IPS-20b (cell line): ENCODE results near the gene FOXR1.
"Not testable (repeated sequence)": the region's sequence is repeated elsewhere in the genome, so short reads cannot be mapped to it uniquely, and the experiment has no call there.

Experiments
- H3K27ac ChIP-seq: one replicate; pipeline ENCODE4 v1.5.1; 2013; ENCODE audit warnings: low read length
- H3K27me3 ChIP-seq: 2 replicates; pipeline ENCODE4 v1.6.1; 2013; ENCODE audit warnings: mild to moderate bottlenecking, low read length, inconsistent platforms; ENCODE audit not compliant: insufficient read depth
- H3K36me3 ChIP-seq: 2 replicates; pipeline ENCODE4 v1.6.1; 2013; ENCODE audit warnings: low read depth, mild to moderate bottlenecking, inconsistent platforms, low read length, moderate library complexity; ENCODE audit not compliant: insufficient read depth
- H3K4me1 ChIP-seq: 2 replicates; pipeline ENCODE4 v1.6.1; 2013; ENCODE audit warnings: mild to moderate bottlenecking, control low read depth, inconsistent platforms, low read length, moderate library complexity; ENCODE audit not compliant: insufficient read depth
- H3K4me3 ChIP-seq: 2 replicates; pipeline ENCODE4 v1.5.1; 2013; ENCODE audit warnings: mild to moderate bottlenecking, low read length, inconsistent platforms
- H3K9ac ChIP-seq: 2 replicates; pipeline ENCODE4 v1.6.1; 2013; ENCODE audit warnings: low read depth, mild to moderate bottlenecking, inconsistent platforms, low read length, moderate library complexity
- H3K9me3 ChIP-seq: 2 replicates; pipeline ENCODE4 v1.6.1; 2013; ENCODE audit warnings: mild to moderate bottlenecking, low read depth, low read length, inconsistent platforms; ENCODE audit not compliant: insufficient read depth

The FOXR1 gene

GRCh38 chr11:118956094-118956846 is 15.3 kb upstream of the FOXR1 start, which contains the start of gene UPK2:
TSS of gene UPK2 (plus strand) at chr11:118956298. CDS start at chr11:118956351, 53 bp downstream.
- Histone ChIP-seq H3K36me3 (no peaks in the 10 kb centered on the region), H3K9ac (no peak within 1 kb of the TSS), H3K27me3 (no peaks in the 10 kb centered on the region; the same call in none of the 2 replicates), H3K9me3 (no peaks in the 10 kb centered on the region), H3K4me3 (no peak within 1 kb of the TSS), H3K27ac (no peak within 1 kb of the TSS), H3K4me1 (no peaks in the 10 kb centered on the region)

GRCh38 chr11:118956847-118957469 is 14.6 kb upstream of the FOXR1 start:
- no peaks in the 10 kb centered on the region; the same call in none of the 2 replicates for H3K27me3 ChIP-seq
- no peaks in the 10 kb centered on the region for H3K36me3 ChIP-seq
- H3K9ac ChIP-seq = no peak overlapping the region
- H3K4me3 ChIP-seq = no peak overlapping the region
- no peaks in the 10 kb centered on the region for H3K9me3 ChIP-seq
- H3K27ac ChIP-seq = no peak overlapping the region
- H3K4me1 ChIP-seq = no peaks in the 10 kb centered on the region

DNA sequence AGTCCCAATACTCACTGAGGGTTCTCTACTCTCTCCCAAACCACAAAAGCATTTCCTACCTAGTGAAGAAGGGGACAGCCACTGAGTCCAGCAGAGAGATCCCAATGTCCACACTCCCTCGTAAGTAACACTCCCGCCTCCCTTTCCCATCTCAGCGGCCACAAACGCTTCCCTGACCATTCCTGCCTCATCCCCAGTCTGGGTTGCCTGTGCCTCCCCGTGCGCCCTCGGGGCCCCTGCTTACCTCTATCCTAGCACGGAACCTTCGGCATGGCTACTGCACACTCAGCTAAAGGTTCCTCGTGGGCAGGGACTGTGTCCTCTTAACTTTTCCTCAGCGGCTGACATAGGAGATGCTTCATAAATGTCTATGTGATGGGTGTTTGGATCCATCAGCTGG is 14.0 kb upstream of the FOXR1 start:
- Histone ChIP-seq H3K9me3 (no peaks in the 10 kb centered on the region), H3K4me3 (no peak overlapping the region), H3K36me3 (no peaks in the 10 kb centered on the region), H3K4me1 (no peaks in the 10 kb centered on the region), H3K27me3 (no peaks in the 10 kb centered on the region; the same call in none of the 2 replicates), H3K27ac (no peak overlapping the region), H3K9ac (no peak overlapping the region)

- Histone ChIP-seq H3K4me3 (no peak overlapping the region), H3K9ac (no peak overlapping the region)
Measured at GRCh38 chr11:118957968-118958367, 13.6 kb upstream of the FOXR1 start.

DNA sequence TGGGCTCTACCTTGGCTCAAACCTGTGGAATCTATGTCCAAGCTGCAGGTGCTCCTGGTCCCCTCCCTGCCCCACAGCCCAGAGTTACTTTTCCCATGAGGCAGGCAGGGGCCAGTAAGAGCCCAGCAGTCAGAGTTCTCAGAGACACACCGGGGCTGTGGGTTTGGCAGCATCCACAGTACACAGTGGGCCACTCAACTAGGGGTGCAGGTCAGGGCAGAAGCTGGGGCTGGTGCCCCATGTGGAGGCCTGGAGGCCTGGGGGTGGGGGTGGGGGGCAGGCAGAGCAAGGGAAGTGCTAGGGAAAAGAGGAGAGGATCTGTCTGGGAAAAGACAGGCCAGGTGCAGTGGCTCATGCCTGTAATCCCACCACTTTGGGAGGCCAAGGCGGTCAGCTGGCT is 13.0 kb upstream of the FOXR1 start:
- Histone ChIP-seq H3K27me3 (no peaks in the 10 kb centered on the region; the same call in none of the 2 replicates), H3K4me3 (no peak overlapping the region), H3K27ac (no peak overlapping the region), H3K4me1 (no peaks in the 10 kb centered on the region), H3K9me3 (no peaks in the 10 kb centered on the region), H3K36me3 (no peaks in the 10 kb centered on the region), H3K9ac (no peak overlapping the region)

More at GRCh38 chr11:118957968-118958367, 13.6 kb upstream of the FOXR1 start:
- H3K9me3 ChIP-seq = no peaks in the 10 kb centered on the region
- no peaks in the 10 kb centered on the region for H3K36me3 ChIP-seq
- H3K4me1 ChIP-seq = no peaks in the 10 kb centered on the region
- H3K27me3 ChIP-seq = no peaks in the 10 kb centered on the region; the same call in none of the 2 replicates
- no peak overlapping the region for H3K27ac ChIP-seq

DNA sequence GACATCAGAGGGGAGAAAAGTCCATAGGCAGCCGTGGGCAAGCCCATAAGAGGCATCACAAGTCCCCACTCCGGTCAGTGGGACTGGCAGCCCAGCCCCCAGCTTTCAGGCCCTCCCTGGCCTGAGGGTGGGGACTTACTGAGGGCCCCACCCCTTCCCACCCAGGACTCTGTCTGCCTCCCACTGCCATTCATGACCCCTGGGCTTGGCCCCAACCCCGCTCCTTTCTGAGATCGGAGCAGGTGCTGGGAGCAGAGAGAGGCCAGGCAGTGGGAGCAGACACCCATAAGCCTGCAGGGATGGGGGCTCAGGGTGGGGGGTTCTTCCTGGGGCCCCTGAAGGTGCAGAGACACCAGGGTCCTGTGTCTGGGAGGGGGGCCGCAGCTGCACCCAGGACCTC is 10.4 kb upstream of the FOXR1 start:
- H3K4me3 ChIP-seq = no peak overlapping the region
- H3K4me1 ChIP-seq = no peaks in the 10 kb centered on the region
- no peaks in the 10 kb centered on the region for H3K36me3 ChIP-seq
- no peaks in the 10 kb centered on the region for H3K9me3 ChIP-seq
- H3K27ac ChIP-seq = no peak overlapping the region
- H3K27me3 ChIP-seq = no peaks in the 10 kb centered on the region
- no peak overlapping the region for H3K9ac ChIP-seq

GRCh38 chr11:118961591-118961990 is 10.0 kb upstream of the FOXR1 start:
- Histone ChIP-seq H3K9ac (no peak overlapping the region), H3K27ac (no peak overlapping the region), H3K27me3 (no peaks in the 10 kb centered on the region), H3K4me1 (no peaks in the 10 kb centered on the region), H3K36me3 (no peaks in the 10 kb centered on the region), H3K4me3 (no peak overlapping the region), H3K9me3 (no peaks in the 10 kb centered on the region)

DNA sequence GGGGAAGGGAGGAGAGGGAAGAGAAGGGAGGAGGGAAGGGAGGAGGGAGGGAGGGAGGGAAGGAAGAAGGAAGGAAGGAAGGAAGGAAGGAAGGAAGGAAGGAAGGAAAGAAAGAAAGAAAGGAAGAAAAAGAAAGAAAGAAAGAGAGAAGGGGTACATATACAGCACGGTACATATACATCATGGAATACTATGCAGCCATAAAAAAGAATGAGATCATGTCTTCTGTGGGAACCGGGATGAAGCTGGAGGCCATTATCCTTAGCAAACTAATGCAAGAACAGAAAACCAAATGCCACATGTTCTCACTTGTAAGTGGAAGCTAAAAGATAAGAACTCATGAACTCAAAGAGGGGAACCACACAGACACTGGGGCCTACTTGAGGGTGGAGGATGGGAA is 2.1 kb upstream of the FOXR1 start:
- not testable (repeated sequence) for H3K27ac ChIP-seq, H3K27me3 ChIP-seq, H3K4me1 ChIP-seq, H3K4me3 ChIP-seq, H3K9ac ChIP-seq, H3K36me3 ChIP-seq, H3K9me3 ChIP-seq

DNA sequence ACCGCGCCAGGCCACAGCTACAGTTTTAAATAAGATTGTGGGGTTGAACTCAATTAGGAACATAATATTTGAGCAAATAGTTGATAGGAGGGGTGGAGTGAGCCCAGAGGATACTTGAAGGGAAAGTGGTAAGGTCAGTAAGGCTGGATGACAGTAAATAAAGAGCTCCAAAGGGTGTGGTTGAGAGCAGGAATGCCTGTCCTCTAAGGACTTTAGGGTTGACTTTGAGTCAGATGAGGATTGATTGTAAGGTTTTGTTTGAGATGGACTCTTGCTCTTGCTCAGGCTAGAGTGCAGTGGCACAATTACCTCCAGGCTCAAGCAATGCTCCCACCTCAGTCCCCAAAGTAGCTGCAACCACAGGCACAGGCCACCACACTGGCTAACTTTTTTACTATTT is 2.4 kb downstream of the FOXR1 start:
- Histone ChIP-seq H3K27ac (no peak overlapping the region), H3K27me3 (no peaks in the 10 kb centered on the region), H3K36me3 (no peaks in the 10 kb centered on the region), H3K4me3 (no peak overlapping the region), H3K9ac (no peak overlapping the region), H3K9me3 (no peaks in the 10 kb centered on the region), H3K4me1 (peaks cover under 1% of the 10 kb centered on the region; the same call in 1 of the 2 replicates)

DNA sequence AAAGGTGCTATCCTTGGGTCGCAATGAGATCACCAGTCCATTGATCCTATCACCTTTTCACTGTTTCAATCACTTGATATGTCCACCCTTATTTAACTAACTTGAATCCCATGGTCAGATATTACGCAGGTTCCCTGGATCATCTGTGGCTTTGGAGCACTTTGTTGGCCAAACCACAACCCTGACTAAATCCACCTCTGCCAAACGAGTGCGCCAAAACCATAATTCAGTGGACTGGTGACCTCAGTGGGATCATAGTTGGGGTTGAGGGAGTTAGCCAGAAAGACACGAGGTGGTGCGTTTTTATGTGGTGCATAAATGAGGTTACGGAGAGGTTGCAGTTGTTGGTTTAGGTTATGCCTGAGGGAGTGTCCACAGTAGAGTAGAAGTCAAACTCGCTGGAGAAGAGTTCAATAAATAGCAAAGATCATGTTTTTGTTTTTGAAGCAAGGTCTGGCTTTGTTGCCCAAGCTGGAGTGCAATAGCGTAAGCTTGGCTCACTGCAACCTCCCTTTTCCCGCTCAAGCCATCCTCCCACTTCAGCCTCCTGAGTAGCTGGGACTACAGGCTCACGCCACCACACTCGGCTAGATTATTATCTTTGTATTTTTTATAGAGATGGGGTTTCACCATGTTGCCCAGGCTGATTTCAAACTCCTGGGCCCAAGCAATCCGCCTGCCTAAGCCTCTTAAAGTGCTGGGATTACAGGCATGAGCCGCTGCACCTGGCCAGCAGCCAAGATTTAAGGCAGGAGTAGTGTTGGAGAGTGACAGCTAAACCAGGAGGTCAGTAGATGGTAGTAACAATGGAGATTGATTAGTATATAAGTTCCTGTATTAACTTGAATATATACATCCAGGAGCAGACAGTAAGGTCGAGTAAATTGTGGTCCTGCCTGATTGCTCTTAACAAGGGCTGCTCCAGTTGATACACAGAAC is 4.5 kb downstream of the FOXR1 start:
- peaks cover 7% of the 10 kb centered on the region; the same call in 1 of the 2 replicates for H3K4me1 ChIP-seq
- no peak overlapping the region for H3K9ac ChIP-seq
- no peaks in the 10 kb centered on the region for H3K9me3 ChIP-seq
- no peak overlapping the region for H3K27ac ChIP-seq
- H3K36me3 ChIP-seq = no peaks in the 10 kb centered on the region
- H3K4me3 ChIP-seq = no peak overlapping the region
- peaks cover 15% of the 10 kb centered on the region for H3K27me3 ChIP-seq

DNA sequence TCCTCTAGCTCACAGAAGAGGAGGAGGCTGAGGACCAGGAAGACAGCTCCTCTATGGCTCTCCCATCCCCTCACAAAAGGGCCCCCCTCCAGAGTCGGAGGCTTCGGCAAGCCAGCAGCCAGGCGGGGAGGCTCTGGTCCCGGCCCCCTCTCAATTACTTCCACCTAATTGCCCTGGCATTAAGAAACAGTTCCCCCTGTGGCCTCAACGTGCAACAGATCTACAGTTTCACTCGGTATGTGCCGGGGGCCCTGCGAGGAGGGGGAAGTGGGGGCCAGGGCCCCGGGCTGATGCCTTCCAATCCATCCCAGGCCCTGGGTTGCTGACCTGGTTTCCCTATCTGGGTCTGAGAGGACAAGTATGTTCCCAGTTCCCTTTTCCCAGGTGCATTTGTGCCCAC is 7.9 kb downstream of the FOXR1 start:
- H3K4me1 ChIP-seq = peaks cover 7% of the 10 kb centered on the region; the same call in 1 of the 2 replicates
- H3K4me3 ChIP-seq = no peak overlapping the region
- H3K9me3 ChIP-seq = no peaks in the 10 kb centered on the region

More for the DNA sequence above, 7.9 kb downstream of the FOXR1 start:
- no peaks in the 10 kb centered on the region for H3K36me3 ChIP-seq
- H3K27ac ChIP-seq = no peak overlapping the region
- no peak overlapping the region; the same call in 1 of the 2 replicates for H3K9ac ChIP-seq
- H3K27me3 ChIP-seq = peaks cover 18% of the 10 kb centered on the region
